GM21381 (cell line): ENCODE data around the gene ASTN2.

Source experiments
- ATAC-seq: cut with Tn5 transposase; IDR thresholded peaks from one replicate; pipeline ENCODE4 v1.9.1; 2021; ENCODE audit warnings: mild to moderate bottlenecking, moderate library complexity; ENCODE audit not compliant: unreplicated experiment

The ASTN2 gene

DNA sequence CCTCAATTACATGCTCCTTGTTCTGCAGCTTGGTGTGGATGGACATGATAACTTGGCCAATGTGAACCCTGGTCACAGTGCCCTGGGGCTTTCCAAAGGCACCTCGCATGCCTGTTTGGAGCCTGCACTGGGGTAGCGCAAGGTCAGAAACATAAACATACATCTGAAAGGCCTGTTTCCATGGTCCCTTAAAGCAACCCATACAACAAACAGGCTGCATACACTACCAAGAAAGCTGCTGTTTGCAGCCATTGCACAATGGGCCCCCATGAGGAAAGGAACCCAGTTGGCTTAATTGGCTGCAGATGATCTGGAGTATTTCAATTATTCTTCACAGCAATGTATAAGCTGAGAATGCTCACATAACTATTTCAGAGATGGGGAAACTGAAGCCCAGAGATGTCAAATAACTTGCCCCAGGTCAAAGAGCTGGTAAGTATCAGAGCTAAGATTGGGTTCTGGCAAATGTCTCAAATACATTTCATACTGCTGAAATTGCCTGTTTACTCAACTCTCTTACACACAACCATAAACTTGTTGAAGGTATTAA is 233.9 kb downstream of the ASTN2 start:
- no peak for ATAC-seq

DNA sequence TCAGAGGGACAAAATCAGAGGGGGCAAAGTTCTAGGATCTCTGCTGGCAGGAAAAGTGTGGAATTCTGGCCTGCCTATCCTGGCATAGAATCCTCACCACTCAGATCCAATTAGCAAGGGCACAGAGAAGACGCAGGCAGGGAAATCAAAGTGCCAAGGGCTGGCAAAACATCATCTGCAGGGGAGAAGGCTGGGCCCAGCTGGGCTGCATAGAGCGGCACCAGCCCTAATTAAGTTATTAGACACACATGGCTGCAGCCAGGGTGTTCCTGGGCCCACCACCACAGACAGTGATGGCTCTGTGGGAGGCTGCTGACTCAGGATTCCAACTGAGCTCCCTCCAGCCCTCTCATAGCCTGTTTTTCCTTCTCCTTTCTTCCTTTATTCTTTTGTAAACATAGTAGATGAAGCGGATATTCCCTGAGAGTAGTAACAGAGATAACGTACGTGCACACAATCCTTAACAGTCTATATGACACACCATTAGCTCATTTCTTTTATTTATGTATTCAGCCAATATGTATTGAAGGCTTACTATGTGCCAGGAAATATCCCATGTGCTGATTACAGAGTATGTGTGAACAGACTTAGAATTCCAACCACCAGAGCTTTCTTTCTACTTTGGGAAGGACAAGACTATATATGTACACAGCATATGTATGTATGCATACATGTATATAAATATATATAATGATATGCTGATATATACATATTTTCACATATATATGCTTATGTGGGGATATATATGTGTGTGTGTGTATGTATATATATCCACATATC is 236.1 kb downstream of the ASTN2 start:
- no peak for ATAC-seq

DNA sequence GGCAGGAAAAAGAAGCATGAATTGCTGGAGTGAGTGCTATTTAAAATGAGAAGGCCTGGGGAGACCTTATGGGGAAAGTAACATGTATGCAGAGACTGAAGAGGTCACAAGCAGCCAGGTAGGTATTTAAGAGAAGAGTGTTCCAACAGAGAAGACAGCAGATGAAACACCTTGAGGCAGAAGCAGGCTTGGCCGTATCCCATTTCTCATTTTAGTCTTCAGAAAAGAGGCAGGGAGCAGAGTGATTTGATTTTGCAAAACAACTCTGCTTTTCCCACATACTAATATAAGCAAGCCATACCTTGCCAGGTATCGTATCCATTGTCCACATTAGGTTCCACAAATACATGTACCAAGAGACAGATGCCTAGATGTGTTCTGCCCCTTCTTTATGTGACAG is 244.3 kb downstream of the ASTN2 start:
- no peak for ATAC-seq

DNA sequence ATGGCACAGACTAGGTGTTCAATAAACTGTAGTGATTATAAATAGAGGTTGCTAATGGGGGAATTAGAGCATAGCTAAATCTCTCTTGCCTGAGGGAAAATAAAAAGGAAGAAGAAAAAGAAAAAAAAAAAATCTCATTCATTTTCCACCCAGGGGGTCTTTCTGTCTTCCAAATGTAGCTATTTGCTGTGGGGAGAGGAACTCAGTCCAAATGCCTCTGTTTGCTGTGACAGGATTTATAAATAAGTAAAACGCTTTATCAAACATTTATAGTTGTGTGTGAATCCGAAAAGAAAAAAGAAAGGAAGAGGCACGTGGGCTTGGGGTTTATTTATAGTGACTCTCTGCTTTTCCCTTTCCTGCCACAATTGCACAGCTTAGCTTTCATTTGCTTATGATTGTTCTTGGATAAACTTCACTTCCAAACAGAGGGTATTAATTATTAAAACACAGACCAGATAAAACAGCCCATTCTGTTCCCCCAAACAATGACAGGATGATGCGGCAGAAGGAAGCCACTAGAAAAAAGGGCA is 245.7 kb downstream of the ASTN2 start:
- ATAC-seq, result no peak

DNA sequence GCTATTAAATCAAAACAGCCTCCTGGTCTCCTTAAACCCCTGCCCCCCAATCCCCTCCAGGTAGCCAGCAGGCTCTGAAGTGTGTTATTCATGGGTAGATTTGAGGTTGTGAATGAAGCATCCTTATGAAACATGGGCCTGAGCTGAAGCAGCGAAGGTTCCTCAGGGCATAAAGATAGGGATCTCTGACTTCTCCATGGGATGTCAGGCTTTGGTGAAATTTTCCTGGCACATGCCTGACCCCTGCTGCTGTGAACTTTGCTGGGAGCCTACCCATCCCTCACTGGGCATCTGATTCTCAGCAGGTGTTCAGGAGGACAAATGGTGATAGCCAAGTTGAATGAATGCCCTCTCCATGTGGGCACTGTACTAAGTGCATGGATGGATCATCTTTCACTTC is 250.3 kb downstream of the ASTN2 start:
- ATAC-seq, result no peak

- ATAC-seq, result no peak
Observed at GRCh38 chr9:117160254-117160653, 254.6 kb downstream of the ASTN2 start.

DNA sequence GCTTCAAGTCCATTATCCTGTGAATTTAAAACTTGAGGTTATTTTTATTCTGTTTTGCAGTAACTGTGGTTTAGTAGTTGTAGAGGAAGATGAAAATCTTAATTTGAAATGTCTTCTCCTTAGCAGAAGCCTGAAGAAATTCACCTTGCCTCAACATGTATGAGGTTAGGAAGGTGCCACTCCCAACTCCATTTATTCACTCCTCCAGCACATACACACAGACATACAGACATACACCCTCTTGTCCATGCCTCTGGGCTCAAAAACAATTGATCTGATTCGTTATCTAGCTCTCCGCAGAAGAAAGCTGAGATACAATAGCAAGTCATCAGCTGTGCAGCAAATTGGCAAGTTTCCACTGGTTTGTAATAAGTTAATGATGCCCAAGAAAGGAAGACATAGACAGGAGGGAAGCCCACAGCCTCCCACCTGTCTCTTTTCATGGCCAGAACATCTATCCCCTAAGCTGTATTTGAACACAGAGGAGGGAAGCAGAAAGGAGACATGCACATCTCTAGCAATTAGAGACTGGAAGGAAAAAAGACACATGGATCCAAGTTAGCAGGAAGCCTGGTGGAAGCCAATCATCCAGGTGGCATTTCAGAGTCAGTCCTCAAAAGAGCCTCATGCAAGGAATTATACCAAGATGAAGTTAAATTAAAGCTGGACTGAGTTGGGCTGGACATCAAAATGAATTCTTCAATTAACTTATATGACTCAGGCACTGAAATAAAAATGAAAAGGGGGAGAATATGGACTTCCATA is 257.9 kb downstream of the ASTN2 start:
- no peak for ATAC-seq

GRCh38 chr9:117156144-117156688 is 258.6 kb downstream of the ASTN2 start:
- ATAC-seq, result no peak

DNA sequence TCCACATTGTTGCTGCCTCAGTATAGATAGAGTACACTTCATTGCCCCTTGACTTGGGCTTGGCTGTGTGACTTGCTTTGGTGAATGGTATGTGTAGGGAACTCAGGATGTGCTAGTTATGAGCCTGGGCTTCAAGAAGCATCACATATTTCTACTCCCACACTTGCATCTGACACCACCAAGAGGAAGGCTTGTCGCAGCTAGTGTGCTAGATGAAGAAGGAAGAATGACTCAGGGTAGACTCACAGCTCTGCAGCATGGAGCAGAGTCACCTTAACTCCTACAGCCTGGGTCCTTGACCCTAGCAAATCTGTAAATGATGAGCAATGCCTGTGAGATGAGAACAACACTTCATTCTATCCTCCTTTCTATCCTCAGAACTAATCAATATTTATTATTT is 261.8 kb downstream of the ASTN2 start:
- no peak for ATAC-seq

GRCh38 chr9:117151716-117152115 is 263.1 kb downstream of the ASTN2 start:
- ATAC-seq, result no peak

DNA sequence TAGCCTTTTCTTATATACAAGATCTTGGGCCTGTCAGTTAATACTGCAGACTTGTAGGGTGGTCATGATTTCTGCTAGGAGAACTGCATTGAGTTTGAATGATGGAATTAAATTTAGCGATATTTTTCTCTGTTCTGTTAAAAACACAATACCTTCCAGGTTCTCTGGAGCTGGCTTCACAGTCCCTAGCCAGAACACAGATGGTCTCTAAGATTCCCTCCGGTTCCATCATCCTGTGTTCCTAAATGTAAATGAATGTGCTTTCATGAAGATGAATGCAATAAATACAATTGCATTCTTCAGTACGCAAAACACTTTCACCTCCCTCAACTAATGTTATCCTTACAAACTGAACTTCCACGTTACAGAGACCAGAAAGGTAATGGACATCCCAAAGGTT is 264.9 kb downstream of the ASTN2 start:
- ATAC-seq, result no peak

DNA sequence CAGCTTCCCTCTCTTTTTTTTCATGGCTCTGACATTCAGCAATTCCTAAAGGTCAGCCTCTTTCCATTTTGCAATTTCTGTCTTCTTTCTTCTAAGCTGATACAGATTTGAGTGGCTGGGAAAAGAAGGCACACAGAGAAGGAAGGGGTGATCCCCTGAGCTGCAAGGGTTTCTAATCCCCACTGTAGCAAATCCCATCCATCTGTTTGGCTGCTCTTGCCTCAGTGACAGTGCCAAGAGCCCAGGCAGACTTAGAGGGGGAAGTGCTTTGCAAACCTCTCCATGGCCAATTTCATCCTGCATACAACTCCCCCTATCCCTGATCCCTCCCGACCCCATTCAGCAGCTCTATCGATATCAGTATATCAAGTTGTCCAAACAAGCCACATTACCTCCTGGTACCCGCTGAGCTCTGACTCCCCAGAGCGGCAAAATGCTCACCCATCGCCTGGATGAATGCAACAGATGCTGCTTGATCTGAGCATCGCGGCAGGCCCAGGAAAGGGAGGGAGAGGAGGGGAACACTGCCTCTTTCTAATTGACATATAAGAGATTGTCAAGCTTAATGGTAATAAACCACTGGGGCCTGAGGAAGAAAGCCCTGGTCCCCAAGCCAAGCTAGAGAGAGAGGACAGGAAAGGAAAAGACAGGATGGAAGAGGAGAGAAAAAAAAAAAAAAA is 268.9 kb downstream of the ASTN2 start:
- ATAC-seq, result no peak

DNA sequence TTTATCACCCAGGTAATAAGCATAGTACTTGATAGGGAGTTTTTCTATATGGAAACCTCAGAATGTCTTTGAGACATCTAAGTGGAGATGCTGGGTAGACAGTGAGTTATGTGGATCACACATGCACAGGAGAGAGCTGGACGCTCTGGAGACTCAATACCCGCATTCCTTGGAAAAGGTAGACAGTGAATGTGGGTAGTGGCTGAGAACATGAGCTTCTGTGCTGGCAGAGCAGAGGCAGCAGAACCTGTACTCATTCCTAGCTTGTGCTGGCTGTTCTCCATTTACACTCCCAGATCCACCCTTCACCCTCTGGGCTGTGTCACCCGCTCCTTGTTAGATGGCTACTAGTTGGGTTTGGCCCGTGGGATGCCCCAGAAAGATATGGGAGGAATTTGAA is 269.8 kb downstream of the ASTN2 start:
- ATAC-seq, result no peak

- ATAC-seq, result no peak
Observed at GRCh38 chr9:117138231-117138630, 276.6 kb downstream of the ASTN2 start.

GRCh38 chr9:117136461-117136860 is 278.4 kb downstream of the ASTN2 start:
- ATAC-seq, result no peak

DNA sequence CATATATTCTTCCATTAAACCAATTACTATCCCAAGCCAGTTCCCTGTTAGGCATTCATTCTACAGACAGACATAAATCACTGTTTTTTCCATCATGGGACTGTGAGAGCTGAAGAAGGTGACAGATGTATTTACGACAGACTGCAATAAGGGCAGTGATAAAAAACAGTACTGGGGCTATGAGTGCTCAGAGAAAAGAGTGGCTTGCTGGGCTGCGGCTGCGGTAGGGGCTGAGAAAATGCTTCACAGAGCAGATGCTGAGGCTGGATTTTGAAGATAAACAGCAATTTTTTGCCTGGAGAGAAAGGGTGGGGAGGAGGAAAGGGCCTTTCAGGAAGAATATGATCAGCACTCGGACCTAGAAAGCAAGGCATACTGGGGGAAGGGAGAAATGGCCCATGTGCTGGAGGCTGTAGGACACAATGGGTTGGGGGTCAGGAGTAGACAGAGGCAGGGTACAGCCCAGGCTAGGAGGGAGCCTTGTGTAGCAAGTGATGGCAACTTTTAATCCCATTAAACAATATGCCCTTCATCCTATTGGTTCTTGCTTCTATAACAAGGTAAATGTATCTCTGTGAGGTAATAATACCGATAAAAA is 279.3 kb downstream of the ASTN2 start:
- ATAC-seq, result no peak

GRCh38 chr9:117134826-117135500 is 279.9 kb downstream of the ASTN2 start:
- no peak for ATAC-seq

- no peak for ATAC-seq
Observed at GRCh38 chr9:117126871-117127270, 288.0 kb downstream of the ASTN2 start.

DNA sequence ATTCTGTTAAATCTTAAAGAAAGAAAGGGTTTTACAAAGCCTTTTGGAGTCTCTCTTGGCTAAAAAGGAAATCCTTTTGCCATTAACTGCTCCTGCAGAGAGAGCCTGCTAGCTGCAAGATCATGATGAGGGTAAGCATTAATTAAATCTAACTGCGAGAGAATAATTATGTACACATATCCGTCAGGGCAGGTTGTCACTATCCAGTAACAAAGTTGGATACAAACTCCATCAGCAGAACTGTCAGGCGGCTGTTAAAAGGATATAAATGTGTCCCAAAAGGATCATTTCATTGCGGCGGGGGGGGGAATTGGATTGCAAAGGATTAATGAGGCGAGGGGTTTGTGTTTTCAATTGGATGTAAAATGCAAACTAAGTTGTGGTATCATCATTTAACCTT is 289.3 kb downstream of the ASTN2 start:
- ATAC-seq, result no peak

DNA sequence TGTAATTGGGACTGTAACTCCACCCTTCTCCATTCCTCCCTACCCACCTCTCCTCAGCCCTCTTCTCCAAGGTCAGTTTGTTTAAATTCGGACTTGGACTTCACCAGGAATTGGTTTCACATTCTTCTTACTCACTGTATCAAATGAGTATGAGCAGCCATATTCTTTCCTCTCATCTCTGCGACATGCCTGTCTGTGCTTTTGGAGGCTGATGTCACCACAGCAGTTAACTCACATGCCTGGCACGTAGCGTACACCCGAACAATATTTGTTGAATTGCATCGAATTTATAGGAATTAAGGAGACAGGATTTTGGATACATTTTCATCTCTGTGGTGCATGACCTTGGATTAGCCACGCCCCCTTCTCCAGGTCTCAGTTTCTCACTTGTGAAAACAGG is 291.1 kb downstream of the ASTN2 start:
- ATAC-seq, result no peak
